Activated CD4-positive, alpha-beta T cell treated with anti-CD3 and anti-CD28 coated beads for 36 hours (primary cell): Measurements from ENCODE around the gene SHF. TPM values are rescaled to one million over a fixed set of nuclear protein-coding genes. Genes with fewer than 3 reads are reported as not detected.

ENCODE experiments used
- ATAC-seq: fragments of 200-7000 bp; cut with Tn5 transposase; one replicate; pipeline ENCODE4 v1.10.0; 2021; ENCODE audit warnings: mild to moderate bottlenecking, moderate library complexity
- CTCF ChIA-PET: fragments of 350-600 bp; sonication (Branson Sonifier 250); formaldehyde crosslinking; loops from one replicate; lab custom pipeline; 2021; ENCODE audit warnings: antibody characterized with exemption; lab: Charles Lee
- POLR2A ChIA-PET: fragments of 350-600 bp; sonication (Branson Sonifier 250); formaldehyde crosslinking; loops from one replicate; lab custom pipeline; 2021; ENCODE audit warnings: antibody characterized with exemption, inconsistent platforms; lab: Charles Lee
- DNase-seq: peaks from one replicate; pipeline ENCODE4 v3.0.0-alpha.2; 2020
- H3K27ac Mint-ChIP-seq: one replicate; pipeline ENCODE4 v1.8.0; 2021; ENCODE audit warnings: mixed read lengths
- H3K27me3 Mint-ChIP-seq: one replicate; pipeline ENCODE4 v1.8.0; 2021; ENCODE audit warnings: mixed read lengths
- H3K36me3 Mint-ChIP-seq: one replicate; pipeline ENCODE4 v1.8.0; 2021; ENCODE audit warnings: low read depth, mixed read lengths
- H3K4me1 Mint-ChIP-seq: one replicate; pipeline ENCODE4 v1.8.0; 2021; ENCODE audit warnings: mixed read lengths
- H3K4me3 Mint-ChIP-seq: one replicate; pipeline ENCODE4 v1.8.0; 2021; ENCODE audit warnings: mild to moderate bottlenecking, moderate library complexity, mixed read lengths
- H3K9me3 Mint-ChIP-seq: one replicate; pipeline ENCODE4 v1.8.0; 2021; ENCODE audit warnings: low read depth, mixed read lengths
- intact Hi-C, 2 experiments: fragments of 100-400 bp; cut with DNase I in 1 of 2; cut with micrococcal nuclease in 1 of 2; formaldehyde crosslinking; loops; one replicate each; pipeline versions ENCODE4 v1.14.2 to v1.15.1; 2022 to 2024; cut with DNase I, micrococcal nuclease
- total RNA-seq, 2 experiments: library from RNA; stranded (reverse); gene quantifications; one replicate each; pipeline ENCODE4 v1.2.3, GENCODE V29; 2021

Gene SHF
- total RNA-seq, 2 experiments from 2014 or later: 17.9 to 18.7 TPM

DNA sequence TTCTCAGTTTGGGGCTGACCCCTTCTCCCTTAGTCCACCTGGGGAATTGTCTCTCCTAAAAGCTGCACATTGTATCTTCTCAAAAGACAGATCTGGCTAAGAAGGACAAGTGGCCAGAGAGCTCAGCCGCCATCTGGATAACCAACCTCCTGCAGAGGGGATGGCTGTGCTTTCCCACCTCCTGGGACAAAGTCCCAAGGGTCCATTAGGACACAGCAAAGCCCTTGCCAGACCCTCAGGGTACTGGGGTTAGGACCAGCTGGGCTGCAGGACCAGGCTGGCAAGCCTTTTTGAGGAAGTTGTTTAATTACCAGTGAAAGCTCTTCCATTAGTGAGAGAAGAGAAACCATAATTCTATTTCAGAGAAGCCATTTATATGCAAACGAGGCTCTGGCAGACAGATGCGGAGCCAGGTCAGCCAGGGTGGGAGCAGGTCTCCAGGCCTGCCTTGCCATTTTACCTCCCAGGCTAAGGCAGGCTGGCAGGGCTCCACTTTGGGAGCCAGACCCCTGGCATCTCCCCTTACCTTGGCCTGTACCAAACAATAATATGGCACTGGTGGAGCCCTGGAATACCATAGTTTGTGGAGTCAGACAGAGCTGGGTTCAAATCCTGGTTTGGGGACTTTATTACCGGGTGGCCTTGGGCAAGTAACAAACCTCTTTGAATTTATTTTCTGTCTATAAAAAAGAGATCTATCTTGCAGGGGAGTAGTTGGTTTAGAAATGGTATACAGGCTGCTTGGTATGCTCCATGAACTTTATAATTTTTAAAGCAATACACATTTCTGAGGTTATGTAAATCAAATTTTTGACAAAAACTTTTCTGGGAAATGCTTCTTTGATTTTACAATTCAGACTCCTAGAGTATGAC, 17.9 kb downstream of the SHF start:
- ATAC-seq (no peak), DNase-seq (no peak)
- H3K4me1 Mint-ChIP-seq: peaks cover 9% of the 10 kb centered on the region
- ChIA-PET CTCF (interaction anchor here (0.6 to 3.6 kb wide), 10 partner anchors 9 to 297 kb away, joined by 3 to 19 read pairs (median 4); partner anchors contain the start of gene SHF), POLR2A (no interaction called here)
- intact Hi-C loops: loop anchor here (5.0 kb wide), 1 partner anchor 287 kb away; no protein-coding TSS in a partner anchor
- no peaks in the 10 kb centered on the region for H3K36me3 Mint-ChIP-seq
- H3K4me3 Mint-ChIP-seq: no peak overlapping the region
- no peak overlapping the region for H3K27ac Mint-ChIP-seq
- H3K9me3 Mint-ChIP-seq: no peaks in the 10 kb centered on the region
- H3K27me3 Mint-ChIP-seq: no peaks in the 10 kb centered on the region

DNA sequence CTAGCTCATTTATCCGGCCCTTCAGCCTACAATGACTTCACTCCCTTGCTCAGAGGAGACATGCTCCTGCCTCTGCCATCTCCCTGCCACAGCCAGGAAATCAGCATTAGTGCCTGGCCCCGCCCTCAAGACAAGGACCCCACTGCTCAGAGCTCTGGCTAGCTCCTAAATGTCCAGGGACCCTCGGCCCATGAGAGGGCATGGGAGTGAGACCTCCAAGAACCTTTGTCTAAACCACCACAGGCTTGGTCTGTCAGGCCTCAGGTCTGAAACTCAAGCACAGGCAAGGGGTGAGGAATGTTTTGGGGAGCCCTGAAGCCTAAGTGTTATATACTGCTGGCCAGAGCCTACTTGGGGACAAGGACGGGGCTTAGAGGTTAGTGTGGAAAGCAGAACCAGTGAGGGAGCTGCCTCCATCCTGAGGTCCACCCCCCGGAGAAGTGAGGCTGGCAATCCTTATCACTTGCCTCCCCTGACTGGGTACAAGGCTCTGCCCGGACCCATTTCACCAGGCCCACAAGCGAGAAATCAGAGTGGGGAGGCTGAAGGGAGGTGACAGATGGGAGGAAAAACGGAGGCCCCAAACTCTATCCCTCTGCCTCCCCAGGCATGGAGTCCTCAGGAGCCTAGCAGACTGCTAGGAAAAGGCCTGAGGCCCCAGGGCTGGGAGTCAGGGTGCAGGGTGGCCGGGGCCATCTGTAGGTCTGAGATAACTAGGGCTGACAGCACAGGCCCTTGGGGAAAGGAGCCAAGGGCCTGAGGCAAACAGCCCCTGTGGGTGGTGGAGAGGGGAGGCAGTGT, 18.8 kb downstream of the SHF start:
- peaks cover 9% of the 10 kb centered on the region for H3K4me1 Mint-ChIP-seq
- H3K27me3 Mint-ChIP-seq: no peaks in the 10 kb centered on the region
- intact Hi-C loops: loop anchor here (5.0 kb wide), 1 partner anchor 288 kb away; no protein-coding TSS in a partner anchor
- H3K9me3 Mint-ChIP-seq: no peaks in the 10 kb centered on the region
- ATAC-seq: no peak
- no peak for DNase-seq
- CTCF ChIA-PET: interaction anchor here (0.9 to 3.6 kb wide), 13 partner anchors 8 to 260 kb away, joined by 3 to 19 read pairs (median 5); partner anchors contain the start of gene SHF
- no peak overlapping the region for H3K27ac Mint-ChIP-seq
- H3K36me3 Mint-ChIP-seq: no peaks in the 10 kb centered on the region
- no peak overlapping the region for H3K4me3 Mint-ChIP-seq
- POLR2A ChIA-PET: interaction anchor here (0.9 to 1.3 kb wide), 2 partner anchors 19 to 29 kb away, joined by 3 to 5 read pairs; partner anchors contain the start of gene SHF

DNA sequence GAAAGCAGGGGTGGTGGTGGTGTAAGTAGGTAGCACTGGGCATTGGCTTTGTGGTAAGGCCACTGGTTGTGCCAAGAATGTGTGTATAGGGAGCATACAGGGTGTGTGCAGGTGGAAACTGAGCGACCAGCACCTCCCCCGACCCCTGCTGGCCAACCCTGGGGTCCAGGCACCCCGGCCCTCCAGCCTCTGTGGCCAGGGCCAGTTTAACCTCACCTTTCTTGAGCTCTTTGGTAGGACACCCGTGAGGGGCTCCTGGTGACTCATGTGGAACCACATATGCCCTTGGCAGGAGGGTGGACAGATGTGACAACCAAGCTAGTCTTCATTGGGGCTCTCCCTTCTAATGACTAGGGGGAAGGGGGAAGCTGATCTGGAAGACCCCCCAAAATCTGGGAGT, 19.5 kb downstream of the SHF start:
- intact Hi-C loops: loop anchor here (5.0 kb wide), 1 partner anchor 289 kb away; no protein-coding TSS in a partner anchor
- POLR2A ChIA-PET: interaction anchor here (0.9 to 1.3 kb wide), 3 partner anchors 18 to 30 kb away, joined by 3 to 5 read pairs (median 4); partner anchors contain the start of gene SHF
- H3K4me3 Mint-ChIP-seq: no peak overlapping the region

DNA sequence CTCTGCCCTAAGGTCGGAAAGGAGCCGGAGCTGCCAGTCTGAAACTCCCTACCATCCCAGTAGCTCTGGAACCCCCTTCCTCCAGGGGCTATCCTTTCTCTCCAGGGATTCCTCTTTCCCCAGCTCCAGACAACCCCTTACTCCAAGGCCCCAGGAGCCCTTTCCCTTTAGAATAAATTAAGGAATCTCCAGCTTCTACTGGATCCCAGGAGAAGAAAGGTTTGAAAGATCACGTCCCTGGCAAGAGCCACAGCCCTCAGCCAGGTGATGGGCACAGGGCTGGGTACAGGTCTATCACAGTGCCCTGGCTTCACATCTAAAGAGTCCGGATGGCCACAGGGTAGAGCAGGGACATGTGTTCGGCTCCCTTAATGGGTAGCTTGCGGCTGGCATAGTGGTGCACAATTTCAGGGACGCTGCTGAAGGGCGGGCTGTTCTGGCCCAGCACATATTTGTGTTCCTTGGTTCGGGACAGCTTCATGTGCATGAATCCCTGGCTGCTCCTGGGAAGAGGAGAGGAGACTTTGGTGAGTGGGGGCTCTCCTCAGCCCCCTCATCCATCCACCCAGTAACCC, 20.0 kb downstream of the SHF start:
- peaks cover 9% of the 10 kb centered on the region for H3K4me1 Mint-ChIP-seq
- ChIA-PET POLR2A (interaction anchor here (0.9 to 1.3 kb wide), 3 partner anchors 19 to 30 kb away, joined by 3 to 5 read pairs (median 4); partner anchors contain the start of gene SHF), CTCF (interaction anchor here (0.8 to 3.6 kb wide), 19 partner anchors 8 to 217 kb away, joined by 3 to 19 read pairs (median 5); partner anchors contain the start of gene SHF)
- no peaks in the 10 kb centered on the region for H3K36me3 Mint-ChIP-seq
- intact Hi-C loops: loop anchor here (1.0 to 5.0 kb wide), 9 partner anchors 13 to 419 kb away; partner anchors contain the start of gene BLOC1S6 (in 1 of the 2)
- peak overlapping the region; percentile 69 for H3K4me3 Mint-ChIP-seq
- H3K9me3 Mint-ChIP-seq: no peaks in the 10 kb centered on the region
- no peak for ATAC-seq
- no peak for DNase-seq
- peak overlapping the region; percentile 77 for H3K27ac Mint-ChIP-seq
- no peaks in the 10 kb centered on the region for H3K27me3 Mint-ChIP-seq

More for the DNA sequence above, 19.5 kb downstream of the SHF start:
- no peaks in the 10 kb centered on the region for H3K9me3 Mint-ChIP-seq
- H3K27ac Mint-ChIP-seq: no peak overlapping the region
- ATAC-seq (no peak), DNase-seq (no peak)
- H3K36me3 Mint-ChIP-seq: no peaks in the 10 kb centered on the region
- CTCF ChIA-PET: interaction anchor here (0.9 to 3.6 kb wide), 14 partner anchors 9 to 218 kb away, joined by 3 to 19 read pairs (median 5); partner anchors contain the start of gene SHF
- H3K27me3 Mint-ChIP-seq: no peaks in the 10 kb centered on the region
- peaks cover 9% of the 10 kb centered on the region for H3K4me1 Mint-ChIP-seq

DNA sequence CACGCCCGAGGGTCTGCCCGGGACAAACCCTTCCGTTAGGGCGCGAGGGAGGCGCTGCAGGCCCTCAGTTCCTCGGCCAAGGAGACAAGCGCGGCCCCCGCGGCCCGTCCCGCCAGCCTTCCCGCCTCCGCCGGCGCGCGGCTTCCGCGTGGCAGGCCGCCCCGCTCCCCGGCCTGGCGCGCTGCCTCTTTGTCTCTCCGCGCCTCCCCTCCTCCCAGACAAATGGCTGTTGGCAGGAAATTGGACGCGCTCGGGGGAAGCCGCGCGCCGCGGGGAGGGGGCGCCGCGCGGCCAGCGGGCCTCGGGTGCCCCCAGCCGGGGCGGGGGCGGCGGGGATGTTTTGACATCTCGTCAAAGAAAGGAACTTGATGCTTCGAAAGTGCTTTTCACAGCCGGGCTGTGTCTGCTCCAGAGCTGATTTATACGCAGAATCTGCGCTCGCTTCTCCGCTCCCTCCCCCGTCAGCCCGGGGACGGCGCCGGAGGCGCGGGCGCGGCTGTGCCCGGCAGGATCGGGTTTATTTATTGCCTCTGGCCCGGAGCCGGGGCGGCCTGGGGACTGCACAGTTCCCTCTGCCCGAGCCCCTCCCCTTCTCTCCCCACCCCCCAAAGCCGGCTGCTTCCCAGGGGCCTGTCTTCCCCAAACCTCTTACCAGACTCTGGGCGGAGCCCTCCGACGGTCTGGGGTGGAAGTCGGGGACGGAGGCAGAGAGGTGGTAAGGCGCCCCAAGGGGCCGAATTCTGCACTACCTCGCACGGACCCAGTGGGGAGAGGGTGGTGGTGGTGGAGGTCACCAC, 20.7 kb downstream of the SHF start:
- CTCF ChIA-PET: interaction anchor here (0.8 to 3.6 kb wide), 14 partner anchors 7 to 143 kb away, joined by 3 to 19 read pairs (median 6); no protein-coding TSS in a partner anchor

DNA sequence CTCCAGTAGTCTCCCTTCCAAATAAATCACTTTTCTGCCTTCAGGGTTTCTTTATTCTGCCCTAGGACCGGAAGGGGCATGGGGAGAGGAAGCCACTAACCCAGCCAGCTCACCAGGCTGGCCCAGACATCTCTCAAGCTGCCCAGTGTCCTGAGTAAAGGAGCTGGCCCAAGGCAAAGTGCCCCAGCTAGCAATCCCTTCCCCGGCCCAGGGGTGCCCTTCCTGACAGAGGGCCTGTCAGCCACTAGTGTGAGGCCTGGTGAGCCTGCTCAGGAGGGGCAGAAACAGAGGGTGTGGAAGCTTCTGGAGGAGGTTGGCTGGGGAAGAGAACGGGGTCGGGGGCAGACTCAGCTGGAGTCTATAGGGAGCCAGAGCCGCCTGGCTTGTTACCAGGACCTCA, 22.2 kb downstream of the SHF start:
- ChIA-PET CTCF (interaction anchor here (1.1 to 3.4 kb wide), 2 partner anchors 39 to 211 kb away, joined by 3 to 29 read pairs; no protein-coding TSS in a partner anchor), POLR2A (interaction anchor here (1.0 to 1.2 kb wide), 2 partner anchors 21 to 32 kb away, joined by 3 read pairs; no protein-coding TSS in a partner anchor)
- ATAC-seq (no peak), DNase-seq (no peak)
- no peaks in the 10 kb centered on the region for H3K27me3 Mint-ChIP-seq
- H3K36me3 Mint-ChIP-seq: peaks cover 2% of the 10 kb centered on the region
- intact Hi-C loops: loop anchor here (2.0 to 5.0 kb wide), 2 partner anchors 237 to 292 kb away; a partner anchor contains a TSS
- H3K4me3 Mint-ChIP-seq: peak overlapping the region; percentile 69
- H3K4me1 Mint-ChIP-seq: peaks cover 9% of the 10 kb centered on the region
- no peaks in the 10 kb centered on the region for H3K9me3 Mint-ChIP-seq
- H3K27ac Mint-ChIP-seq: peak overlapping the region; percentile 72

More for the DNA sequence above, 20.7 kb downstream of the SHF start:
- peak overlapping the region; percentile 69 for H3K4me3 Mint-ChIP-seq
- H3K27me3 Mint-ChIP-seq: no peaks in the 10 kb centered on the region
- H3K9me3 Mint-ChIP-seq: no peaks in the 10 kb centered on the region
- DNase-seq (peak; percentile 91), ATAC-seq (peak; percentile 93)
- H3K27ac Mint-ChIP-seq: peak overlapping the region; percentile 77
- no peaks in the 10 kb centered on the region for H3K36me3 Mint-ChIP-seq
- POLR2A ChIA-PET: interaction anchor here (0.6 to 1.3 kb wide), 3 partner anchors 18 to 34 kb away, joined by 3 to 4 read pairs (median 3); no protein-coding TSS in a partner anchor
- peaks cover 9% of the 10 kb centered on the region for H3K4me1 Mint-ChIP-seq
- intact Hi-C loops: loop anchor here (1.0 to 5.0 kb wide), 10 partner anchors 14 to 420 kb away; partner anchors contain the start of gene BLOC1S6 (in 1 of the 2)

DNA sequence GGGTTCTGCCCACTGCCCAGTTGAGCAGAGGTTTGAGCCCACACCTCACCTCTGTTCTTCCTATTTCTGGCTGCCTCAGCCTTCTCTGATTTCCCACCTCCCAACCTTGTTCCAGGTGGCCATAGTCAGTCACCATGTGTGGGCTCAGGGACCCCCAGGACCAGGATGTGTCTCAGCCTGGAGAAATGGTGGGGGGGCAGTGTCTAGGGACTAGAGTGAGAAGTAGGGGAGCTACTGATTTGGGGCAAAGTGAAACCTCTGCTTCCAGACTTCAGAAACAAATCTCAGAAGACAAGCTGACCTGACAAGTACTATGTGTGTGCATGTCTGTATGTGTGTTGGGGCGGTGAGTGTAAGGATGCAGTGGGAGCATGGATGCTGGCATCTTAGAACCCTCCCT, 22.9 kb downstream of the SHF start:
- POLR2A ChIA-PET: interaction anchor here (1.0 to 1.2 kb wide), 2 partner anchors 21 to 33 kb away, joined by 3 read pairs; no protein-coding TSS in a partner anchor
- intact Hi-C loops: loop anchor here (2.0 to 5.0 kb wide), 2 partner anchors 238 to 292 kb away; a partner anchor contains a TSS
- DNase-seq (no peak), ATAC-seq (no peak)
- H3K27ac Mint-ChIP-seq: peak overlapping the region; percentile 72
- H3K27me3 Mint-ChIP-seq: no peaks in the 10 kb centered on the region
- no peaks in the 10 kb centered on the region for H3K9me3 Mint-ChIP-seq
- CTCF ChIA-PET: interaction anchor here (0.6 to 3.4 kb wide), 5 partner anchors 35 to 234 kb away, joined by 3 to 29 read pairs (median 5); no protein-coding TSS in a partner anchor
- peak overlapping the region; percentile 69 for H3K4me3 Mint-ChIP-seq
- peaks cover 9% of the 10 kb centered on the region for H3K4me1 Mint-ChIP-seq
- peaks cover 2% of the 10 kb centered on the region for H3K36me3 Mint-ChIP-seq

DNA sequence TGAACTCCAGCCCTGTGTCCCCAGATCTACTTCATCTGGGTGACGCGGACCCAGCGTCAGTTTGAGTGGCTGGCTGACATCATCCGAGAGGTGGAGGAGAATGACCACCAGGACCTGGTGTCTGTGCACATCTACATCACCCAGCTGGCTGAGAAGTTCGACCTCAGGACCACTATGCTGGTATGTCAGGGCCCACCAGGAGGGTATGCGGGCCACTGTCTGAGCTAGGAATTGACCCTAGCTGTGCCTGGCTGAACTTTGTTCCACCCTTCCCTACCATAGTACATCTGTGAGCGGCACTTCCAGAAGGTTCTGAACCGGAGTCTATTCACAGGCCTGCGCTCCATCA, 24.3 kb downstream of the SHF start:
- intact Hi-C loops: loop anchor here in 1 of 2 experiments (1.0 kb wide), 2 partner anchors 42 to 236 kb away; no protein-coding TSS in a partner anchor
- Mint-ChIP-seq H3K4me1 (peaks cover 9% of the 10 kb centered on the region), H3K9me3 (no peaks in the 10 kb centered on the region), H3K27ac (no peak overlapping the region), H3K27me3 (no peaks in the 10 kb centered on the region), H3K4me3 (no peak overlapping the region), H3K36me3 (peaks cover 2% of the 10 kb centered on the region)
- ATAC-seq: no peak
- no peak for DNase-seq
- CTCF ChIA-PET: interaction anchor here (0.5 to 3.4 kb wide), 29 partner anchors 8 to 448 kb away, joined by 3 to 29 read pairs (median 4); partner anchors contain the start of gene SHF
- POLR2A ChIA-PET: interaction anchor here (0.7 to 1.2 kb wide), 4 partner anchors 17 to 239 kb away, joined by 4 to 6 read pairs (median 6); a partner anchor contains a TSS

DNA sequence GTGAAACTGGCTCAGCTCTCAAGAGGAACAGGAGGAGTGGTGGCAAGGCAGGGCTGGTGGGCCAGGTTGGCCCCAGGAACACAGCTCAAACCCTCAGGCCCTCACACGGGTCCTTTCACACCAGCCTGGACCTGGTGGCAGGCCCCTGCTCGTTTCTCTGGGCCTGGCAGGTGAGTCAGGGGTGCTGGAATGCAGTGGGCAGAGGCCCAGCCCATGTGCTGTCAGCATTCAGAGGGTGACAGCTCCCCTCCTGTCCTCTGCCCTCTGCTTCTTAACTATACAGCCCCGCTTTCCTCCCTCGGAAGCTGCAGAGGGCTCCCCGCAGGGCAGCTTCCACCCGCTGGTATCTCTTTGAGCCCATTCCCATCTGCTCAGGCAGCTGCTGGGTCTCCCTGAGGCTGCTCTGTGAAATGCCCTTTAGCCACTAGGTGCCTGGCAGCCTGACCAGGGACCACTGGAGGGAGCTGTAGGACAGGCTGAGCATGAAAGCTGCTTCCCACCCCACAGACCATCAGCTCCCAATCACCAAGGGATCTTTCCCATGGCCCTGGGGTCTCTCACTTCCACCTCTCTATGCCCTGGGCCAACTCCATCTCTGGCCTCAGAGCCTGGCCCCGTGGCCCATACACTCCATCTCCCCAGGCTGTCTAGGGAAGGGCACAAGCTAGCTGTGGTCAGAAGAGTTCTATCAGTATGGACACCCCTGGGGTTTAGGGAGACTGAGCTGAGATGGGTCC, 24.8 kb downstream of the SHF start:
- ChIA-PET CTCF (interaction anchor here (0.5 to 3.4 kb wide), 34 partner anchors 8 to 449 kb away, joined by 3 to 29 read pairs (median 4); partner anchors contain the start of gene SHF), POLR2A (interaction anchor here (1.0 to 1.2 kb wide), 3 partner anchors 23 to 239 kb away, joined by 4 to 6 read pairs (median 5); a partner anchor contains a TSS)
- Mint-ChIP-seq H3K36me3 (peaks cover 2% of the 10 kb centered on the region), H3K4me1 (peaks cover 9% of the 10 kb centered on the region), H3K9me3 (no peaks in the 10 kb centered on the region), H3K27ac (no peak overlapping the region), H3K27me3 (no peaks in the 10 kb centered on the region), H3K4me3 (no peak overlapping the region)
- intact Hi-C loops: loop anchor here in 1 of 2 experiments (1.0 kb wide), 2 partner anchors 42 to 236 kb away; no protein-coding TSS in a partner anchor
- DNase-seq (peak; percentile 80), ATAC-seq (peak; percentile 45)
